ENCODE results near the gene SH3BGRL3.

The SH3BGRL3 gene

DNA sequence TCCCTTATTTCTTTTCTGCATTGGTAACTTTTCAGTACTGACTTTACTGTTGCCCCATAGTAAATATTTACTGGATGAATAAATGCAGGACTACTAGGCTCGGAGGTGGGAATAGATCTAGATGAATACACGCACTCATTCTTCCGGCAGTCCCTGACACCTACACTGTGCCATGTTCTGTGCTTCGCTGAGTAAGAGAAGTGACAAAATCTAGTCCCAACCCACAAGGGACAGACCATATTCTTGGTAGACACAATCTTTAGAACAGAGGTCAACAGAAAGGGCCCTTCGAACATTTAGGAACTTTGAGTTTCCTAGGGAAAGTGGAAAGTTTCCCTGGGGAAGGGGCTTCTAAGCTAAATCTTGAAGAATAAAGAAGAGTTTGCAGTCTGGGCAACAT is 34.6 kb downstream of the SH3BGRL3 start:
- ChIA-PET POLR2A (ENCODE audit: low non-redundant PET) (no interaction called here), CTCF (interaction anchor here (0.6 to 1.0 kb wide), 4 partner anchors 10 to 77 kb away, joined by 3 to 5 read pairs (median 4); no protein-coding TSS in a partner anchor)
- DNase-seq (ENCODE audit: low spot score), result no peak
- no peak overlapping the region for H3K27ac ChIP-seq
- no peak for TF ChIP-seq CTCF (conservative IDR thresholded peaks at IDR 0.05; ENCODE audit: low read depth)

DNA sequence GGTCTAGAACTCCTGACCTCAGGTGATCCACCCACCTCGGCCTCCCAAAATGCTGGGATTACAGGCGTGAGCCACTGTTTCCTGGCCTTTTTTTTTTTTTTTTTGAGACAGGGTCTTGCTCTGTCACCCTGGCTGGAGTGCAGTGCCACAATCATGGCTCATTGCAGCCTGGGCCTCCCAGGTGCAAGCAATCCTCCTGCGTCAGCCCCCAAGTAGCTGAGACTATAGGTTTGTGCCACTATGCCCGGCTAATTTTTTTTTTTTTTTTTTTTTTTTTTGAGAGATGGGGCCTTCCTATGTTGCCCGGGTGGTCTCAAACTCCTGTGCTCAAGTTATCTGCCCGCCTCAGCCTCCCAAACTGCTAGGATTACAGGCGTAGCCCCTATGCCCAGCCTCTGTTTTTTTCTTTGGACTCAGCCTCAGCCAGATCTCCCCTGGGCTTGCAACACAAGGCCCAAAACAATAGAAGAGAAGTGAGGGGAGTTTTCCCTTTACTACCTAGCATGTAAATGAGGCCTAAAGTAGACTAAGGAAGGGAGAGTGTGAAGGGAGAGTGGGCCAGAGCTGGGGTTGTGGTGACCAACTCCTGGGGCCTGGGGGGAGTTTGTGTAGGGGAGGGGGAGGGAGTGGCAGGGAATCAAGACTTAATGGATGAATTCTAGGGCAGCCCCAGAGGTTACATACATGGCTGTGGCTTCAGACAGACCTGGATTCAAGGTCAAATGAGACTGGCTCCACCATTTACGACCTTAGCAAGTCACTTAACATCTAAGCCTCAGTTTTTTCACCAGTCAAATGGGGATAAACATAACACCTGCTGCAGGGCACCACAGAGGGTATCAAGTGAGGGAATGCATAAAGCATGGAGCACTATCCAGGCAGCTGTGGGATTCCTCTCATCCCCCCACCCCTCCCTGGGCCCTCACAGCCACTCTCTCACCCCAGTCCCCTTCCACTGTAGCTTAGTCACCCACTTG is 36.3 kb downstream of the SH3BGRL3 start:
- H3K27ac ChIP-seq, result no peak overlapping the region
- ChIA-PET CTCF (interaction anchor here (0.6 kb wide), 1 partner anchor 117 kb away, joined by 6 read pairs; no protein-coding TSS in a partner anchor), POLR2A (ENCODE audit: low non-redundant PET) (no interaction called here)
- DNase-seq (ENCODE audit: low spot score), result no peak
- no peak for TF ChIP-seq CTCF (conservative IDR thresholded peaks at IDR 0.05; ENCODE audit: low read depth)

DNA sequence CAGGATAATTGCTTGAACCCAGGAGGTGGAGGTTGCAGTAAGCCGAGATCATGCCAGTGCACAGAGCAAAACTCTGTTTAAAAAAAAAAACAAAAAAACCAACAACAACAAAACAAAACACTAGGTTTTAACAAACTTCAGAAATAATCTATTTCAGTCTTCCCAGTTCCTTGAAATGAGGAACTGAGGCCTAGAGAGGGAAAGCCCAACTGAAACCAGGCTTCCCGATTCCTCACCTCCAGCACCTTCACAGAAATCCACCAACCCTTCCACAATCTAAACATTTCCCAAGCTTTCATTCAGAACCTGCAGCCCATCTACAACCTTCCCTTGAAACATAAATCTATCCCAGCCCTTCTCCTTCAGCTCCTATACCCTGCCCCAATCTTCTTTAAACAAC is 37.3 kb downstream of the SH3BGRL3 start:
- DNase-seq (ENCODE audit: low spot score), result no peak
- H3K27ac ChIP-seq, result no peak overlapping the region
- no peak for TF ChIP-seq CTCF (conservative IDR thresholded peaks at IDR 0.05; ENCODE audit: low read depth)
- POLR2A ChIA-PET (ENCODE audit: low non-redundant PET), result no interaction called here
- CTCF ChIA-PET, result interaction anchor here (0.6 kb wide), 1 partner anchor 211 kb away, joined by 3 read pairs; no protein-coding TSS in a partner anchor

DNA sequence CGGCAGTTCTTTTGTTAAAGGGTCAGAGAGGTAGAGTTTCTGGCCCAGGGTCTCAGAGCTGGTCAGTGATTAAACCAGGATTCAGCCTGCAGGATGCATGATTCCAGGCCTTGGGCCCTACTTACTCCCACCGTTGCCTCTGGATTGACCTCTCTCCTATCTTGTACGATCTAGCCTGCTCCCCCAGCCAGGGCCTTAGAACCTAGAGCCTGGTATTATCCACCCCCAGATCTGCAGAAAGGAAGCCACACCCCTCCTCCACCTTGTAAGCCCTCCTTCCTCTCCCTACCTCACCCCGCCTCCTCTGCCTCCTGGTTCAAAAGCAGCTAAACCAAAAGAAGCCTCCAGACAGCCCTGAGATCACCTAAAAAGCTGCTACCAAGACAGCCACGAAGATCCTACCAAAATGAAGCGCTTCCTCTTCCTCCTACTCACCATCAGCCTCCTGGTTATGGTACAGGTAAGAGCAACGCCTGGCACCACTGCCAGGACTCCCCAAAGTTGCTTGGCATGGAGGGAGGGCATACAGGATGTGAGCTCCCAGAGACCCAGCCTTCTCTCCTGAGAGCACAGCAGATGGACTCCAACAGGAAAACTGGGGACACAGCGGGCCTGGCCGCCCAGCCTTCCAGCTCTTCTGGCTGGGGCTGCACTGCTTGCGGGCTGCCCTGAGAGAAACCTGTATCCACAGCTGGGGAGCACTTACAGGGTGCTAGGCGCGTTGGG is 37.9 kb downstream of the SH3BGRL3 start, which contains the start of gene CD52:
CD52 (plus strand) TSS at position 347 of the 726 bp plus-strand sequence; CDS start at position 407, 60 bp downstream.
- DNase-seq (ENCODE audit: low spot score), result no peak
- no peak for TF ChIP-seq CTCF (conservative IDR thresholded peaks at IDR 0.05; ENCODE audit: low read depth)
- POLR2A ChIA-PET (ENCODE audit: low non-redundant PET), result interaction anchor here (0.5 kb wide), 1 partner anchor 8 kb away, joined by 3 read pairs; no protein-coding TSS in a partner anchor
- H3K27ac ChIP-seq, result peak within 1 kb of the TSS; percentile 22
- CTCF ChIA-PET, result interaction anchor here (0.6 to 1.5 kb wide), 3 partner anchors 46 to 212 kb away, joined by 3 to 7 read pairs (median 6); no protein-coding TSS in a partner anchor

DNA sequence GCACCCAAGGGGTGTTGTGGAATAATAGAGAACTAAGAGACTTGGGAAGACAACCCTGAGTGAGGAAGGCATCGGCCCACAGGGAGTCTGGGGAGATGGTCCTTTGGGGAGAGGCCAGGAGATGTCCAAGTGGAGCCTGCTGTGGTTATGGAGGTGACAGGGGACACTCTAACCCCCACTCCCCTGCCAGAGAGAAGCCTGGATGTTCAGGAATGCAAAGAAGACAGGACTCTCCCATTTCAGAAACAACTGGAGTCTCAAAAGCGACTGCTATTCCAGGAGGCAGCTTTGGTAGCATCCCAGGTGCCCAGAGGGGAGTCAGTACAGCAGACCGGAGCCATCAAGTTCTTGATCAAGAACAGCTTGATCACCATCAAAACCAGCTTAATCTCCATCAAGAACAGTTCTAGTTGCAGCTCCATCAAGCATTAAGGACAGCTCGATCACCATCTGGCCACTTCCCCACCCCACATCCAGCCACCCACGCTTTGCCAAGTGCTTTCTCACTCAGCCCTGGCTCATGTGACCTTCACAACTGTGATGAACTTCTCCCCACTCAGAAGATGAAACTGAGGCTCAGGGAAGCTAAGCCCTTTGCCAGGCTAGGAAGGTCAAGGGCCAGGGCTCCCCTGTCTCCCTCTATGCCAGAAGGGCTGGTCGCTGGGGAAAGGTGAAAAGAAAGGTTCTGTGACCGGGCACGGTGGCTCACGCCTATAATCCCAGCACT is 38.6 kb downstream of the SH3BGRL3 start:
- DNase-seq (ENCODE audit: low spot score), result no peak
- POLR2A ChIA-PET (ENCODE audit: low non-redundant PET), result interaction anchor here (0.5 kb wide), 1 partner anchor 9 kb away, joined by 3 read pairs; no protein-coding TSS in a partner anchor
- CTCF ChIA-PET, result interaction anchor here (0.6 to 1.5 kb wide), 3 partner anchors 46 to 115 kb away, joined by 3 to 7 read pairs (median 6); no protein-coding TSS in a partner anchor
- peak overlapping the region; percentile 22 for H3K27ac ChIP-seq
- no peak for TF ChIP-seq CTCF (conservative IDR thresholded peaks at IDR 0.05; ENCODE audit: low read depth)

Data from RWPE1 (cell line).